Loucy (cell line): ENCODE results near the gene PTPRA.

Experiments used
- EZH2phosphoT487 ChIP-seq: fragments of 200-600 bp; IDR thresholded peaks from 2 replicates; pipeline ENCODE4 v1.6.1; 2018; ENCODE audit warnings: antibody characterized with exemption, mild to moderate bottlenecking, moderate library complexity, borderline replicate concordance
- TF ChIP-seq, protein P1 (sequence below): fragments of 200-600 bp; sonication (generic); conservative IDR thresholded peaks from 2 replicates; pipeline ENCODE4 v1.5.1; 2014; ENCODE audit warnings: mild to moderate bottlenecking, antibody characterized with exemption, low read length

DNA sequence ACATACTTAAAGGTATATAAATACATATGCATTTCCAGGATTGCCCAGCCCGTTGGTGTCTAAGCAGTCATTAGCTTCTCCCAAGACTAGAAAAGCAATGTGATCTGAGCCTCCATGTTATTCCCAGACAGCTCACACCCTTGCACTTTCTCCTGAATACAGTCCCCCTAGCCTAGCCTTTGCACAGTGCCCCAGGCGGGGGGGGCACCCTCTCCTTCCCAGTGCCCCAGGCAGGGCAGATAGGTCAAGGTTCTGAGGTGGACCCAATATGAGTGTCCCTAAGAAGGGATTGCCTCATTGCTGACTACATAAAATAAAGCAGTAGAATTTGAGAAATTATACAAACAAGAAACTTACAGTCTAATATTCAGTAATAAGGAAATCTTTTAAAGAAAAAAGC, 154.7 kb downstream of the PTPRA start:
- TF ChIP-seq, protein P1, sequence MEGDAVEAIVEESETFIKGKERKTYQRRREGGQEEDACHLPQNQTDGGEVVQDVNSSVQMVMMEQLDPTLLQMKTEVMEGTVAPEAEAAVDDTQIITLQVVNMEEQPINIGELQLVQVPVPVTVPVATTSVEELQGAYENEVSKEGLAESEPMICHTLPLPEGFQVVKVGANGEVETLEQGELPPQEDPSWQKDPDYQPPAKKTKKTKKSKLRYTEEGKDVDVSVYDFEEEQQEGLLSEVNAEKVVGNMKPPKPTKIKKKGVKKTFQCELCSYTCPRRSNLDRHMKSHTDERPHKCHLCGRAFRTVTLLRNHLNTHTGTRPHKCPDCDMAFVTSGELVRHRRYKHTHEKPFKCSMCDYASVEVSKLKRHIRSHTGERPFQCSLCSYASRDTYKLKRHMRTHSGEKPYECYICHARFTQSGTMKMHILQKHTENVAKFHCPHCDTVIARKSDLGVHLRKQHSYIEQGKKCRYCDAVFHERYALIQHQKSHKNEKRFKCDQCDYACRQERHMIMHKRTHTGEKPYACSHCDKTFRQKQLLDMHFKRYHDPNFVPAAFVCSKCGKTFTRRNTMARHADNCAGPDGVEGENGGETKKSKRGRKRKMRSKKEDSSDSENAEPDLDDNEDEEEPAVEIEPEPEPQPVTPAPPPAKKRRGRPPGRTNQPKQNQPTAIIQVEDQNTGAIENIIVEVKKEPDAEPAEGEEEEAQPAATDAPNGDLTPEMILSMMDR, result no peak
- no peak for TF ChIP-seq EZH2phosphoT487
